ENCODE data around the gene VWA5B1.
"Not testable (repeated sequence)": the region's sequence is repeated elsewhere in the genome, so short reads cannot be mapped to it uniquely, and the experiment has no call there.

The VWA5B1 gene, protein sequence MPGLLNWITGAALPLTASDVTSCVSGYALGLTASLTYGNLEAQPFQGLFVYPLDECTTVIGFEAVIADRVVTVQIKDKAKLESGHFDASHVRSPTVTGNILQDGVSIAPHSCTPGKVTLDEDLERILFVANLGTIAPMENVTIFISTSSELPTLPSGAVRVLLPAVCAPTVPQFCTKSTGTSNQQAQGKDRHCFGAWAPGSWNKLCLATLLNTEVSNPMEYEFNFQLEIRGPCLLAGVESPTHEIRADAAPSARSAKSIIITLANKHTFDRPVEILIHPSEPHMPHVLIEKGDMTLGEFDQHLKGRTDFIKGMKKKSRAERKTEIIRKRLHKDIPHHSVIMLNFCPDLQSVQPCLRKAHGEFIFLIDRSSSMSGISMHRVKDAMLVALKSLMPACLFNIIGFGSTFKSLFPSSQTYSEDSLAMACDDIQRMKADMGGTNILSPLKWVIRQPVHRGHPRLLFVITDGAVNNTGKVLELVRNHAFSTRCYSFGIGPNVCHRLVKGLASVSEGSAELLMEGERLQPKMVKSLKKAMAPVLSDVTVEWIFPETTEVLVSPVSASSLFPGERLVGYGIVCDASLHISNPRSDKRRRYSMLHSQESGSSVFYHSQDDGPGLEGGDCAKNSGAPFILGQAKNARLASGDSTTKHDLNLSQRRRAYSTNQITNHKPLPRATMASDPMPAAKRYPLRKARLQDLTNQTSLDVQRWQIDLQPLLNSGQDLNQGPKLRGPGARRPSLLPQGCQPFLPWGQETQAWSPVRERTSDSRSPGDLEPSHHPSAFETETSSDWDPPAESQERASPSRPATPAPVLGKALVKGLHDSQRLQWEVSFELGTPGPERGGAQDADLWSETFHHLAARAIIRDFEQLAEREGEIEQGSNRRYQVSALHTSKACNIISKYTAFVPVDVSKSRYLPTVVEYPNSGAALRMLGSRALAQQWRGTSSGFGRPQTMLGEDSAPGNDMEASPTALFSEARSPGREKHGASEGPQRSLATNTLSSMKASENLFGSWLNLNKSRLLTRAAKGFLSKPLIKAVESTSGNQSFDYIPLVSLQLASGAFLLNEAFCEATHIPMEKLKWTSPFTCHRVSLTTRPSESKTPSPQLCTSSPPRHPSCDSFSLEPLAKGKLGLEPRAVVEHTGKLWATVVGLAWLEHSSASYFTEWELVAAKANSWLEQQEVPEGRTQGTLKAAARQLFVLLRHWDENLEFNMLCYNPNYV

DNA sequence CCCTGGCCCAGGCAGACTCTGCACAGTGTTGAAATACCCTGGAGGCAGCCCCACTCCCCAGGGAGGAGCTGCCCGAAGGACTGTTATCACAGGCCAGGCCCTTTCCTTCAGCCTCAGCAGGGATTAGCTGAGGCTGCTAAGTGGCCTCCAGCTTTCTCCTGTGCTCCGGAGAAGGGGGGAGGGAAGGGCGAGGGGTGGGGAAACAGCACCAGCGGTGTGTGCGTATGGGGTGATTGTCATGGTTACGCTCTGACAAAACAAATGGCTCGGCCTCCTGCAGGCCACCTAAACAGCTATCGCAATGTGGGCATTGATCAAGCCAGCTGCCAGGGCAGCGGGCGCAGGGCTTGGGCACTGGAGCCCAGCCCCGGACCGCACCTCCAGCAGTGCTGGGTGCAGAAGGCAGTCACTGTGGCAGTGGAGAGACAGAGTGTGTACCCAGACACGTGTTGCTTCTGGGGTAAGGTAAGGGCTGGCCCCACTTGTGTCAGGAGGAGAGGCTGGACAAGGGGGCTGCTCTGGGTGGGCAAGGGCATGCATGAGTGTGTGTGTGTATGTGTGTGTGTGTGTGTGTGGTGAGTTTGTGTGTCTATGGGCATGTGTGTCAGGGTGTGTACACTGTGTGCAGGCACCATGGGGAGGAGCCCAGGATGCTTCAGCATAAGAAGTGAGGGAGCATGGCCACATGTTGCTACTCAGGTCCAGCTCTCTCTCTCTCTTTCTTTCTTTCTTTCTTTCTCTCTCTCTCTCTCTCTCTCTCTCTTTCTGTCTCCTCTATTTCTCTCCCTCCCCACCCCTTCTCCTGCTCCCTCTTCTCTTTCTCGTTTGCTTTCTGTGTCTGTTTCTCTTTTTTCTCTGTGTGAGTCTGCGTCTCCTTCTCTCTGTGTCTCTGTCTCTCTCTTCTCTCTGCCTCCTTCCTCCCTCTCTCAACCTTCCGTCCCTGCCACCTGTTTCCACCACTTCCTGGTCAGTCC is at the start of gene VWA5B1:
TSS of gene VWA5B1 (plus strand) at position 252 of the 974 bp plus-strand sequence. CDS start 19,727 bp downstream, outside the sequence.
- DNase-seq: peak; percentile 62

DNA sequence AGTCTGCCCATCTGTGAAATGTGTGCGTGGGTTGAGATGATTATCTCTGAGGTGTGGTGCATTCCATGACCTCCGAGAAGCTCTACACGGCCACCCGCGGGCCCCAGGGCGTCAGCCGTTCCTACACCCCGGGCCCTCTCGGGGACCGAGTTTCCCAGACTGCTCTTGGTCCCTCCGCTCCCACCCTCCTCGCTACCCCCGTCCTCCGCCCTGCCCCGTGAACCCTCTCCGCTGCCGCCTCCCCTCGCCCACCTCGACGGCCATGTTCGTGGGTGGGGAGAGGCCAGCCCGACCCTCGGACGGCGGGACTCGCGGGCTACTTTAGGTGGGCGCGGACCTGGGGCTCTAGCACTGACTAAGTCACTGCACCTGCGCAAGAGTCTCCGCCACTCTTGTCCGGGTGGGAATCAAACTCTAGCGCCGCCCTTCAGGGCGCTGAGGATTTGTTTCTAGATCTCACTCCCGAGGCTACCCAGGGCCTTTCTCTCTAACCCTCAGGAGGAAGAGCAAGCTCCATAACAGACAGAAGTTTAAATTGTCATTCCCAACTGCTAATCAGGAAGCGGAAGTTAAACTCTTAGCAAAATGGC is 47.7 kb upstream of the VWA5B1 start:
- no peak for DNase-seq

DNA sequence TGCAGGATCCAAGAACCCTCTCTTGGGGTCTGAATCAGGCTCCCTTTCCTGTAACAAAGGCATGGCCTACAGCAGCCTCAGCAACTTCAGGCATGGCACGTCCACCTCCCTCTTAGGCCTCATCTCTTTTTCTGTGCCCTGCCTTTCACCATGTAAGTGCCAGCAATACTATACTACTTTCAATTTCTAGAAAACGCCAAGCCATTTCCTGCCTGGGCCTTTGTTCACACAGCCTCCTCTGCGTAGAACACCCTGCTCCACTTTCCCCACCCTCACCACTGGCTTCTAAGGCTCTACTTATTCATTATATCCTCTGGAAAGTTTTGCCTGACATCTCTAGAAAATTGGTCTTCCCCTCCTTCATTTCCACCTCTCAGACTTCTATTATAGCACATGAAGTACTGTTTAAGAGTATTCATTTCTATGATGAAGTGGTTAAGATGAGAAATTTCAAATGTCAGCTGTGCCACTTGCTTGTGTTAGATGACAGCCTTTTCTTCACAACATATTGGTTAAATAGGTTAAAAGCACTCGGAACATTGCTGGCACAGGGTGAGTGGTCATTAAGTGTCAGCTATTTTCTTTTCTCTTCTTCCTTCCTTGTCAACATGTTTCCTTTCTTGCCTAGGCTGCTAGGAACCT is 41.6 kb upstream of the VWA5B1 start:
- DNase-seq: no peak

DNA sequence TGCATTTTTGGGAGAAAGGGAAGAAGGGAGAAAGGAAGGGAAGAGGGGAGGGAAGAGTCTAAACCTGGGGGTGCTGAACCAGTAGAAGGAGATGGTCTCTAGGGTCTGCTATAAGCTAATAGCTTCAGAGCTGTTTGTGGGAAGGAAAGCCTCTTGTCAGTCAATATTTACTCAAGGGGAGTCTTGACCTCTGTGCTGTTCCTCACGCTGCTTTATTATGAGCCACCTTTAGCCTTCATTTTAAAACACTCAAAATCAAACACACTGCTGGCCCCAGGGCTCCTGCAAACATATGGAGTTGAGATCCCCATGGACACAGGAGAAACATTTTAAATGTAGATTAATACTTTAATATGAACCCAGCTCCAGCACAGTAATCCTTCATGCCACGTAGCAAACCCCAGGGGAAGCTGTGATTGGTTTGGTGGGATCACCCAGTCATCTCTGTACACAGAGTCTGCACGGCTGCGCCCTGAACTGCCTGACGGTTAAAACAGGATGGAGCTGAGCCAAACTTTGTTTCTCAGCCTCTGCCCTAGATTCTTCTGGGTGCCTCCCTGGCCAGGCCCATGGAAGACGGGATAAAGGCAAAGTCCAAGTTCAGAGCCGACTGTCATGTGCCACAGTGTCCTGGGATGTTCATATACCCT is 40.2 kb upstream of the VWA5B1 start:
- peak; percentile 79 for DNase-seq

DNA sequence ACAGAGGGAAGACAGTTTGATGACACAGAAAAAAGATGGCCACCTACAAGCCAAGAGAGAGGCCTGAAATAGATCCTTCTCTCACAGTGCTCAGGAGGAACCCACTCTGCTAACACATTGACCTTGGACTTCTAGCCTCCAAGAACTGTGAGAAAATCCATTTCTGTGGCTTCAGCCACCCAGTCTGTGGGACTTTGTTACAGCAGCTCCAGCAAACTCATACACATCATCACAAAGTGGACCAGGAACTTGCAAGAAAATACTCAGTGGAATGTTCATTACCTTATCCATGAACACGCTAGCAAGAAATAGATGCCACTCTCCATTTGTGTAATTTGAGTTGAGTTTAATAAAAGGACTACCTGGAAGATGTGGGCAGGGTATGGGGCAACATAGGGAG is 38.1 kb upstream of the VWA5B1 start:
- DNase-seq: no peak

DNA sequence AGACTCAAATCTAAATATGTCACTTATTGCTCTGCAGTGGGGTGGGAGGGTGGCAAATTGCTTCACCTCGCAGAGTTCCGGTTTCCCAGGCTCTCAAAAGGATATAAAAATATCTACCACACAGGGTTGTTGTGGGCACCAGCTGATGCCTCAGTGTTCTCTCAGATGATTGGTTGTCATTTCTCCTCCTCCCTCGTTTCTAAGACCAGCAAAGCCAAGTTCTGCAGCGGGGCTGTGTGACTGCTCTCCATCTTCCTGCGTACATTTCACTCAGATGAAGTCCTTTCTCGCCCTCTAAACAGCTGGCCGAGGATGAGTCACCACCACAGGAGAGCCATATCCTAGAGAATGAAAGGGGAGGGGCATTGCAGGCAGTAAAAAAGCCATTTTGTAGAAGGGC is 35.0 kb upstream of the VWA5B1 start:
- no peak for DNase-seq

DNA sequence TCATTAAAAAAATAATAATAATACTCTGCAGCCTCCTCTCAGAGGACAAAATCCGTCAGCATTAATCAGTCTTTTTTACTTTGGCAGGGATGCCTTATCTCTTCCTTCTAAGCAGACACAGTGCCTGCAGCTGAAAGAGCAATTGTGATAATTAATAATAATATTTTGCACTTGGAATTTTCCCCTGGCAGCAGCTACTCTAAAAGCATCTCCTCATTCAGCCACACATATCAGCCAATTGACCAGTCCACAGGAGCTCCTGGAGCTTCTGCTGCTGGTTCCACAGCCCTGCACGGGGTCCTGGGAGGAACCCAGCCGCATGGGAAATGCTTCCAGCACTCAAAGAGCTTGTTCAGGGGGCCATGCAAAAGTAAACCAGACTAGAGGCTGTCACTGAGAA is 31.0 kb upstream of the VWA5B1 start:
- DNase-seq: no peak

DNA sequence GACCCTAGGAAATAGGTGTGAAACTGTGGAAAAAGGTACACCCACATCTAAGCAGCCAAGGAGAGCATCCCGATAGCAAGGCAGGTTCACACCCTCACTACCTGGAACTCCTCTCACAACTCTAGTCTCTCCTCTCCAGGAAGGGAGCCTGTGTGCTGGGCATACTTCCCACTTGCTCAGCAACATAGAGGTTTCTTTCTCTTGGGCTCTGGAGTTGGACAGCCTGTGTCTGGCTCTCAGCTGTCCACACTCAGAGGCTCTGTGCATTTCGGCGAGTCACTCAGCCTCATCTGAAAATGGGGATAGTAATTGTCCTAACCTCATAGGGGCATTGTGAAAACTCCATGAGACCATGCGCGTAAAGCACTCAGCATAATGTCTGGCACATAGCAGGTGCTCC is 29.6 kb upstream of the VWA5B1 start:
- DNase-seq: no peak

DNA sequence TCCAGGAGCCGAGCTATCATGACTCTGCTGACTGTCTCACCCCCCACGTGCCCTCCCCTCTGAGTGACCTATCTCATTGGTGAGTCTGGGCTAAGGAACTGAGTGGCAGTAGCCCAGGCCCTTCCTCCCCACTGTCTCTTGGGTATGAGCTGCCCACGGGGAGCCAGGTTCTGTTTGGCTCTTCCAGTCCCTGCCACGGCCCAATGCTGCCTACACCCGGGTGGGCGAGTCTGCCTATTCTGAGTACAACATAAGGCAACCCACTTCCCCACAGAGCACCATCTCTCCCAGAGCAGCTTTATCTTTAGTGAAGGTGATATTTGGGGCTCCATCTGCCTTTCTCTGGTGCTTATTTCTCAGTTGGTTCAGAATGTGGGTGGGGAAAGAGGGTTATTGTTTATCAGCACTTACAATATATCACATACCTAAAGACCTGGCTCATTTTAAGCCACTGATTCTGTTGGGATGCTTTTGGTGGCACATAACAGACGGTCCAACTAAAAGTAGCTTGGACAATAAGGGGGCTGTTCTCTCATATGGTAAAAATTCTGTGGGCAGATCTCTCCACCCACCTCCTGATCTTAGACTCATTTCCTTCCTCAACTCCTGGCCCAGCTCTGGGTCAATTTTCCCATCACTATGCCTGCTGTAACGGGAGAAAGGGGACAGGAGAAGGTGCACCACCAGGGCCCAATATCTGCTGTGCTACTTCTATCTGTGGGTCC is 27.7 kb upstream of the VWA5B1 start:
- DNase-seq: no peak

DNA sequence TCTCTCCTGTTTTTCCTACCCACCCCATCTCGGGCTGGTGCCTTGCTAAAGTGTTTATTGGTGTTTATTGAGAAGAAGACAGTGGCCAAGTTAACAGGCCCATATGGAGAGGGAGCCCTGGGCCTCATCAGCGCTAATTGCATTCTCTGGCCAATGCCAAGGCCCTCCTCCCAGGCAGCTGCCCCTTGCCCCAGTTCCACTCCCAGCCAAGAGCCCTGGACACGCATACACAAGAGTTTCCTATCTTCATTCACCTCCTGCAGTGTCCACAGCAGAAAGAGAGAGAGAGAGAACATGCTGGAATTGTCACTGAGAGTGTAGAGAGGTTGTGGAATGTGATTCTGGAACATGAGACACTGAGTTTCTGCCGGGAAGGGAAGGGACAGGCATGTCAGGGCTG is 25.4 kb upstream of the VWA5B1 start:
- no peak for DNase-seq

DNA sequence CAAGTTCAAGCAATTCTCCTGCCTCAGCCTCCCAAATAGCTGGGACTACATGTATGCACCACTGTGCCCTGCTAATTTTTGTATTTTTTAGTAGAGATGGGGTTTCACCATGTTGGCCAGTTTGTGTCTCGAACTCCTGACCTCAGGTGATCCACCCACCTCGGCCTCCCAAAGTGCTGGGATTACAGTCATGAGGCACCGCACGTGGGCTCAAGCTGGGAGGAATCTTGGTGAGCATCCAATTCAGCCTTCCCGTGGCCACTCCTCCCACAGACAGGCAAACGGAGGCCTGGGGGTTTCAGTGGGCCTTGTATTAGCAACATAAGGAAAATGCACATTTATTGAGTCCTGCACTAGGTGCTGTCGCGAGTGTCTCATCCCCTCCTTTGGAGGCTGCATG is 24.5 kb upstream of the VWA5B1 start:
- no peak for DNase-seq

DNA sequence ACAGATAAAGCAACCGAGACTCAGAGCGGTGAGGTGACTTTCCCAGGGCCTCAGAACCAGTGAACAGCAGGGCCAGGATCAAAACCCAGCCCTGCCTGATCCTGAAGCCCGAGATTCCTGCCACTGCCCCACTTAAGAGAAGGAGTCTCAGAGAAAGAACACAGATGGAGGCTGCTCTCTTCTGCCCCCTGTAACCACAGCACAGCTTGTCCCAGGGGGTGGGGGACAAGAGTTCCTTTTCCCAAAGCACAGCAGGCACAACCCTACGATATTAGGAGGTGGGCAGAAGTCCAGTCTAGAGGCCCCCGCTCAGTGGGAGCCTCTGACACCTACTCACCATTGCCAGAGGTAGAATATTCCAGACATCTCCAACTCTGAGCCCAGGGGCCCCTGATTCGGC is 24.0 kb upstream of the VWA5B1 start:
- no peak for DNase-seq

DNA sequence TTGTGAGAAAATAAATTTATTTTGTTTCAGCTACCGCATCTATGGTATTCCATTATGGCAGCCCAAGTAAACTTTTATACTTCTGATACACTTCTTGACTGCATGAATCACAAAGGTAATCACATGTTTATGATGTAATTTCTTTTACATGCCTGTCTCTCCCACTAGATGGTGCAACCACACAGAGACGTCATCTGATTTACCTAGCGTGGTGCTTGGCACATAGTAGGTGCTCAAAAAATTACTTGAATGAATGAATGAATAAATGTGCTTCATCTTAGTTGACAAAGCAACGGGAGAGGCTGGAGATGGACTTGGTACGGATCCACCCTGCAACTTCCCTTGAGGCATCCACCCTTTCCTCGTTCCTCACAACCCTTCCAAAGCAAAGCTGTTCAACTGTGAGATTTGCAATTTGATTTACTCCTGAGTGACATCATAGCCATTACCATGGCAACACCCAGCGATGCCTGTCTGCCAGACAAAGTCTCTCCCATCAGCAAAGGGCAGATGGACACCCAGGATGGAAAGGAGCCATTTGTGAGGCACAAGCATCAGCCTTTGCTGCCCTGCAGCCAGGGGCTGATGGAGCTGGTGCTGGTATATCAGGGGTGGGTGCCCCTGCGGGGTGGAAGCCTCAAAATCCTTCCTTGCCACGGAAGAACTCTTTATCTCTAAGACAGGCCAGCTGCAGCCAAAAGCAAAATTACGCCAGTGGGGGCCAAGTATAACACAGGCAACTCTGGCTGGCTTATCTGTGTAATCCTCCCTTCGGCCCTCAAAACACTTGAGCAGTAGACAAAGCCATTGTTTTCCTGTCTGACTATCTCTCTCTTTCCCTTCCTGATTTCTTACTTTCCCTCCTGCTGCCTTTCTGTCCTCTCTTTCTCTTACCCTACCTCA is 18.9 kb upstream of the VWA5B1 start:
- DNase-seq: no peak

DNA sequence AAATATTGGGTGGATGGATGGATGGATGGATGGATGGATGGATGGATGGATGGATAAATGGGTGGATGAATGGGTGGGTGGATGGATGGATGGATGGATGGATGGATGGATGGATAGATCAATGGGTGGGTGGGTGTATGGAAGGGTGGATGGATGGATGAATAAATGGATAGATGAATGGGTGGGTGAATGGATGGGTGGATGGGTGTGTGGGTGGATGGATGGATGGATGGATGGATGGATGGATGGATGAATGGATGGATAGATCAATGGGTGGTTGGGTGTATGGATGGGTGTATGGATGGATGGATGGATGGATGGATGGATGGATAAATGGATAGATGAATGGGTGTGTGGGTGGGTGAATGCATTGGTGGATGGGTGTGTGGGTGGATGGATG is 17.0 kb upstream of the VWA5B1 start:
- not testable (repeated sequence) for DNase-seq

DNA sequence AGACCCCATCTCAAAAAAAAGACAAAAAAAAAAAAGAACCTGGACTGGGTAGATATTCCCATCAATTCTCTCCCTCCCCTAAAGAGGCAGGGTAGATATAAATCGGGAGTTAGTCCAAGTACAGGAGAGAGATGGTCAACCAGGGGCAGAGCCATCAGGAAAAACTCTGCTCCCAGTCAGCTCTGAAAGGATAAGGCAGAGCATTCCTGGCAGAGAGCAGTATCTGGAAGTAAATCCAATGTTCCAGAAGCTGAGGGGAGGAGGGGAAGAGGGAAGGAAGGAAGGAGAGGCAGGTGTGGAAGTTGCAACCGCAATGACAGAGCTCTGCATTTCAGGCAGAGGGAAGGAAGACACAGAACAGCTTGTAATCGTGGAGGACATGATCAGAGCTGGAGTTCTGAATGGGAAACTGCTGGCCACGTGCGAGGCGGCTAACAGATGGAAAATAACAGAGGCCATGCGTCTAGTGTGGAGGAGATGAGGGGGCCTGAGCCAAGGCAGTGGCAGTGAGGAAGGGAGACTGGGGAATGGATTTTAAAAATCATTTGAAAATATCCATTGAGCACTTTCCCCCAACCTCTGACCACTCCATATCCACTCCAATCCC is 15.3 kb upstream of the VWA5B1 start:
- DNase-seq: no peak

DNA sequence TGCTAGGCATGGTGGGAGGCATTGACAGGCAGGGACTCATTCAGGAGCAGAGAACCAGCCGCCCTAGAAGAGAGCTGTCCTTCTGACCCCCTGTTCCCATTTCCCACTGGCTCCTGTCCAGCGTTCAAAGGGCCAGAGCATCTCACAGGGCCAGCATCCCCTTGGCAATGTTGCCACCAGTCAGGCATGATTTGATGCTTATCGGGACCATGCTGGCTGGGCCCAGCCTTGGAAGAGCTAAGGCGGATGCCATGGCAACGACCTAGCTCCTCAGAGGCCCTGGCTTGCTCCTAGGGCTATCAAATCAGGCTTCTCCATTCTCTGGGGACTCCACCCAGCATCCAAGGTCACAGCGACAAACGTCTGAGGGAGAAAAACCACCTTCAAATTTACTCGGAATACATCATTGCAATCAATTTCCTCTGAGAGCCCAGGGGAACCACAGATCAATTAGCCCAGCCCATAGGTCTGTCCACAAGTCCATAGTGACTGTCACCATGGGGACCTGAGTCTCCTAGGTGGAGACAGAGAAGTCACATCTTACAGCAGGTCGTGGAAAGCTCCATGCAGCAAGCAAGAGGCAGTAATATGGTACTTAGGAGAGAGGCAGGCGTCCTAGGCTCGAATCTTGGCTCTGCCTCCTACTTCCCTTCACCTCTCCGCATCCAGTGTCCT is 14.1 kb upstream of the VWA5B1 start:
- no peak for DNase-seq

DNA sequence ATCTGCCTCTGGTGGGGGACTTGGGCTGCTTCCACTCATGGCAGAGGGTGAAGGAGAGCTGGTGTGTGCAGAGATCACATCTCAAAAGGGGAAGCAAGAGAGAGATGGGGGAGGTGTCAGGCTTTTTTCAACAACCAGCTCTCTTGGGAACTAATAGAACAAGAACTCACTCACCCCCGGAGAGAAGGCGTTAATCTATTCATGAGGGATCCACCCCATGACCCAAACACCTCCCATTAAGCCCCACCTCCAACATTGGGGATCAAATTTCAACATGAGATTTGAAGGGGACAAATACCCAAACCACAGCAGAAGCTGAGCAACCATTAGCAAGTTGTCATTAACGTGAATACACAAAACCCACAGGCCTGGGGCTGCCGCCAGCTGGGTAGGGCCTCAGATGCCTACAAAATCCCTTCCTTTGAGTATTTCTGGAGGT is 12.0 kb upstream of the VWA5B1 start:
- DNase-seq: no peak

DNA sequence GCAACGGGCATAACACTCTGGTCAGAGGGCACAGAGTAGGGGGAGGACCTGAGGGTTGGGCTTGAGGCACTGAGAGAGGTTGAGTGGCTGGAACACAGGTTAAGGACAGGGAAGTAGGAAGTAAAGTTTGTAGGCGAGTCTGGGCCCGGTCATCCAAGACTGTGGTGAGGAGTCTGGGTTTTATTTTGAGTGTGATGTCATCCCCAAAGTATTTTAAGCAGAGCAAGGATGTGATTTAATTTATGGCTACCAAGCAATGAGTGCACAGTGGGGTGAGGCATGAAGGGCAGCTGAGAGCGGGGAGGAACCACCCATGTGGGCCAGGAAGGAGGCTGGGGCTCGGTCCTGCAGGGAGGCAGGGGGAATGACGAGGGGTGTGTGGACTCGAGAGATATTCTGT is 11.2 kb upstream of the VWA5B1 start:
- DNase-seq: no peak

Data from NCI-H748 treated with DMSO at 0.1 percent for 48 hours (cell line).